ENCODE measurements around the gene RAB11FIP3. TPM values are rescaled to one million over a fixed set of nuclear protein-coding genes. Genes with fewer than 3 reads are reported as not detected.

The RAB11FIP3 gene
- total RNA-seq, 1 experiment from 2014 or later: 37.1 TPM

DNA sequence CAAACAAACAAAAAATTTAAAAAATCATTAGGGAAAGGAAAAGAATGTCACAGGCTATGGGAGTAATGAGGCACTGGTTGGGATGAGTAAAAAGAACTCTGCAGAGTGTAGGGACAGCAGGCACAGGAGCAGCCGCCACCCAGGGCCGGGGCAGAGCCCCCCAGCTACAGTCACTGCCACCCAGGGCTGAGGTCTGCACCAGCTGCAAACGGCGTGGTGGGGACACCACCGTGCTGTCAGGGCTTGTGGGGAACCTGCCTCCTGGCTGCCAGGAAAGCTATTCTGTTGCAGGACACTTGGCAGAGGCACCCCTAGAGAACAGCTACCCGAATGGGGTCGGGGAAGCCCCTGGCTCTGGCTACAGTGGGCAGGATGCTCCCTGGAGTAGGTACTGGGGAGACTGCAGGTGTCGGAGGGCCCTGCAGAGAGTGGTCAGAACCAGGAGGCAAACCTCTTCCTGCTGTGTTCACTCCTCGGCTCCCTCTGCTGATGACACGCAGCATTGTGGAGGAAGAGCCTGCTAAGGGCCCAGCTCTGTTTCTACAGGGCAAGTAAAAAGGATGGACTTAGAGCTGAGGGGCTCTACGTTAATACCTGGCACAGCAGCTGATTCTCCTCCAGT lies 69.8 kb downstream of the RAB11FIP3 start:
- DNase-seq: peak; percentile 82
- no peaks in the 10 kb centered on the region for H3K9me3 ChIP-seq (ENCODE audit: control insufficient read depth, low read depth, low read length)
- Mint-ChIP-seq H3K4me3 (no peak overlapping the region), H3K27ac (peak overlapping the region in 2 of 3 experiments; percentile 64 to 74; a peak in 2 of 7 replicates), H3K27me3 (ENCODE audit: low read depth) (no peaks in the 10 kb centered on the region), H3K4me1 (peaks cover 18 to 21% of the 10 kb centered on the region in 2 experiments), H3K9me3 (no peaks in the 10 kb centered on the region), H3K36me3 (ENCODE audit: insufficient read depth in 1 of 3, low read depth in 3 of 3) (peaks cover 4 to 32% (median 20%) of the 10 kb centered on the region in 3 experiments; a peak in 6 of 7 replicates)
- no CpG with 5 or more reads among the region's 11 CpGs for WGBS (ENCODE audit: extremely low coverage, insufficient read length, low lambda C conversion rate)
- no peak overlapping the region for H2BK20ac ChIP-seq (ENCODE audit: low read depth, low read length, poor library complexity, severe bottlenecking)
- no peak overlapping the region for H4K5ac ChIP-seq (ENCODE audit: insufficient read length, low read depth, low read length)
- no peak overlapping the region for H3K18ac ChIP-seq (ENCODE audit: insufficient read length, low read depth, low read length)
- no peak overlapping the region for H2BK5ac ChIP-seq (ENCODE audit: insufficient read length, low read length)
- H4K20me1 ChIP-seq (ENCODE audit: control insufficient read depth, insufficient read depth, insufficient read length): no peaks in the 10 kb centered on the region
- H2BK15ac ChIP-seq (ENCODE audit: low read depth, low read length): no peak overlapping the region
- no peaks in the 10 kb centered on the region for H3K79me2 ChIP-seq (ENCODE audit: insufficient read depth, low read length)
- H3K23me2 ChIP-seq (ENCODE audit: insufficient read length, low read depth, low read length, poor library complexity, severe bottlenecking): no peaks in the 10 kb centered on the region
- H2AK5ac ChIP-seq (ENCODE audit: insufficient read length, low read length): no peak overlapping the region
- H4K8ac ChIP-seq (replicated peaks; ENCODE audit: insufficient read length, low read depth, low read length): no peak overlapping the region
- no peak overlapping the region for H3K27ac ChIP-seq (ENCODE audit: insufficient read length, low read depth, low read length)
- H3K4me2 ChIP-seq (ENCODE audit: insufficient read depth, insufficient read length, low read length): no peak overlapping the region
- no peak overlapping the region for H3K4ac ChIP-seq (ENCODE audit: low read depth, low read length)
- H3K79me1 ChIP-seq (ENCODE audit: insufficient read depth, low read depth, low read length, poor library complexity, severe bottlenecking): no peaks in the 10 kb centered on the region
- H3K23ac ChIP-seq (ENCODE audit: insufficient read length, low read depth, low read length): no peak overlapping the region
- TF ChIP-seq, protein P1, sequence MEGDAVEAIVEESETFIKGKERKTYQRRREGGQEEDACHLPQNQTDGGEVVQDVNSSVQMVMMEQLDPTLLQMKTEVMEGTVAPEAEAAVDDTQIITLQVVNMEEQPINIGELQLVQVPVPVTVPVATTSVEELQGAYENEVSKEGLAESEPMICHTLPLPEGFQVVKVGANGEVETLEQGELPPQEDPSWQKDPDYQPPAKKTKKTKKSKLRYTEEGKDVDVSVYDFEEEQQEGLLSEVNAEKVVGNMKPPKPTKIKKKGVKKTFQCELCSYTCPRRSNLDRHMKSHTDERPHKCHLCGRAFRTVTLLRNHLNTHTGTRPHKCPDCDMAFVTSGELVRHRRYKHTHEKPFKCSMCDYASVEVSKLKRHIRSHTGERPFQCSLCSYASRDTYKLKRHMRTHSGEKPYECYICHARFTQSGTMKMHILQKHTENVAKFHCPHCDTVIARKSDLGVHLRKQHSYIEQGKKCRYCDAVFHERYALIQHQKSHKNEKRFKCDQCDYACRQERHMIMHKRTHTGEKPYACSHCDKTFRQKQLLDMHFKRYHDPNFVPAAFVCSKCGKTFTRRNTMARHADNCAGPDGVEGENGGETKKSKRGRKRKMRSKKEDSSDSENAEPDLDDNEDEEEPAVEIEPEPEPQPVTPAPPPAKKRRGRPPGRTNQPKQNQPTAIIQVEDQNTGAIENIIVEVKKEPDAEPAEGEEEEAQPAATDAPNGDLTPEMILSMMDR (conservative IDR thresholded peaks at IDR 0.05): peak; percentile 70
- no peak overlapping the region for H3K56ac ChIP-seq (ENCODE audit: insufficient read length, low read depth, low read length)
- no peaks in the 10 kb centered on the region for H3K4me1 ChIP-seq (ENCODE audit: insufficient read depth, low read length)
- no peak overlapping the region for H2BK120ac ChIP-seq (ENCODE audit: low read depth, low read length, poor library complexity, severe bottlenecking)
- H3K14ac ChIP-seq (ENCODE audit: insufficient read depth, low read length): no peak overlapping the region
- H4K91ac ChIP-seq (ENCODE audit: insufficient read length, low read depth, low read length): no peak overlapping the region
- H3K27me3 ChIP-seq (ENCODE audit: insufficient read depth, low read length): no peaks in the 10 kb centered on the region
- no peak overlapping the region for H2BK12ac ChIP-seq (ENCODE audit: insufficient read length, low read depth, low read length)
- H2AFZ ChIP-seq (ENCODE audit: low read length): no peak overlapping the region
- H3K9ac ChIP-seq (ENCODE audit: extremely low read depth, insufficient read length, low read length): no peak overlapping the region
- H3T11ph ChIP-seq (ENCODE audit: low read length): no peak overlapping the region
